RWPE1 (cell line): ENCODE results near the gene CCNG2.
"Not testable (repeated sequence)": the region's sequence is repeated elsewhere in the genome, so short reads cannot be mapped to it uniquely, and the experiment has no call there.

Source experiments
- CTCF ChIA-PET: fragments of 350-600 bp; sonication (Branson Sonifier 250); formaldehyde crosslinking; extraction: SDS; loops from one replicate; lab custom pipeline; 2021; lab: Yijun Ruan, JAX
- POLR2A ChIA-PET: fragments of 400-600 bp; formaldehyde crosslinking; extraction: SDS; loops from one replicate; lab custom pipeline; 2020; ENCODE audit warnings: antibody characterized with exemption; ENCODE audit not compliant: low non-redundant PET; lab: Yijun Ruan, JAX
- DNase-seq: peaks from one replicate; pipeline ENCODE4 v3.0.0; 2012; ENCODE audit warnings: low spot score
- H3K27ac ChIP-seq: fragments of 450-650 bp; 2 replicates; pipeline ENCODE4 v1.5.1; 2017
- TF ChIP-seq, protein P1 (sequence below): fragments of 450-650 bp; conservative IDR thresholded peaks from 2 replicates; pipeline ENCODE4 v1.5.1; 2017; ENCODE audit warnings: low read depth, mild to moderate bottlenecking

CCNG2 gene

GRCh38 chr4:77127837-77128621 is 29.0 kb upstream of the CCNG2 start:
- POLR2A ChIA-PET = no interaction called here
- TF ChIP-seq, protein P1, sequence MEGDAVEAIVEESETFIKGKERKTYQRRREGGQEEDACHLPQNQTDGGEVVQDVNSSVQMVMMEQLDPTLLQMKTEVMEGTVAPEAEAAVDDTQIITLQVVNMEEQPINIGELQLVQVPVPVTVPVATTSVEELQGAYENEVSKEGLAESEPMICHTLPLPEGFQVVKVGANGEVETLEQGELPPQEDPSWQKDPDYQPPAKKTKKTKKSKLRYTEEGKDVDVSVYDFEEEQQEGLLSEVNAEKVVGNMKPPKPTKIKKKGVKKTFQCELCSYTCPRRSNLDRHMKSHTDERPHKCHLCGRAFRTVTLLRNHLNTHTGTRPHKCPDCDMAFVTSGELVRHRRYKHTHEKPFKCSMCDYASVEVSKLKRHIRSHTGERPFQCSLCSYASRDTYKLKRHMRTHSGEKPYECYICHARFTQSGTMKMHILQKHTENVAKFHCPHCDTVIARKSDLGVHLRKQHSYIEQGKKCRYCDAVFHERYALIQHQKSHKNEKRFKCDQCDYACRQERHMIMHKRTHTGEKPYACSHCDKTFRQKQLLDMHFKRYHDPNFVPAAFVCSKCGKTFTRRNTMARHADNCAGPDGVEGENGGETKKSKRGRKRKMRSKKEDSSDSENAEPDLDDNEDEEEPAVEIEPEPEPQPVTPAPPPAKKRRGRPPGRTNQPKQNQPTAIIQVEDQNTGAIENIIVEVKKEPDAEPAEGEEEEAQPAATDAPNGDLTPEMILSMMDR = no peak
- no peak for DNase-seq
- no peak overlapping the region for H3K27ac ChIP-seq
- CTCF ChIA-PET = no interaction called here

DNA sequence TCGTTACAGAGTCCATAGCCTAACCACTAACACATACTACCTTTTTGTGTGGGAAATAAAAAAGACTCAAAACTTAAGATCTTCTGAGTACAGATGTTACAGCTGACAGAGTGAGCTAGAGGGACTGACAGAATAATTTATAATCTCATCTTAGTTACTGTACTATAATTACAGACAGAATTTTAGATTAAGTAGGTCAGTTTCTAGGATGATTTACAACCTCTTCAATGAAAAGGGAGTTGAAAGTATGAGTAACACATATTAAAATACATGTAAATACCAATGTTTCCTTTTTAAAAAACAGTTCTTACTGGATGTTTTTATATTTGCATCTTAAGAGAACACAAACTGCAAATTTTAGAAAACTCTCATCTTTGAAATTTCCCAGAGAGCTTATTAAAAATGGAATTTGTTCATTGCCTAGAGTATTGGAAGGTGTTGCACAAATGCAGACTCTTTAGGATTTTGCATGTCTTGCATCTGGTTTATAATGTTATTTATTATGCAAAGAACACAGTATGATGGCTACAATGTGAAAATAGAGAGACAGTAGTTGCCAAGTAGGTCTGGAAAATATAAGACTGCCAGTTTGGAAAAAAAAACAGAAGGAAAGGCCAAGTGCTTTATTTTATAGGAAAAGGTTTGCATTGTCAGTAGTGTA is 24.2 kb upstream of the CCNG2 start:
- H3K27ac ChIP-seq = no peak overlapping the region
- ChIA-PET POLR2A (no interaction called here), CTCF (interaction anchor here (1.1 to 1.3 kb wide), 2 partner anchors 10 to 28 kb away, joined by 3 read pairs; no protein-coding TSS in a partner anchor)
- TF ChIP-seq, protein P1 = no peak
- no peak for DNase-seq

DNA sequence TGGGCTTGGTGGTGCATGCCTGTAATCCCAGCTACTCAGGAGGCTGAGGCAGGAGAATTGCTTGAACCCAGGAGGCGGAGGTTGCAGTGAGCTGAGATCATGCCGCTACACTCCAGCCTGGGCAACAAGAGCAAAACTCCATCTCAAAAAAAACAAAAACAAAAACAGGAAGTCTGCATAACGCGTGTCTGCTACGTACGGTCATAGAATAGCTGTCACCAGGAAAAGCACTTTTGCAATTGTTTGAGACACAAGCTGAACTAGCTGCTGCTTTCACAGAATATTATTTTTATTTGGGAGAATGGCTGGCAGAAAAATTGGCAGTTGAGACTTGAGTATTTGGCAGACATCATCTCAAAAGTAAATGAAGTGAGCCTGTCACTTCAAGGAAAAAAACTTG is 19.6 kb upstream of the CCNG2 start:
- POLR2A ChIA-PET, H3K27ac ChIP-seq, DNase-seq: not testable (repeated sequence)
- CTCF ChIA-PET = interaction anchor here (1.1 kb wide), 1 partner anchor 43 kb away, joined by 3 read pairs; no protein-coding TSS in a partner anchor

DNA sequence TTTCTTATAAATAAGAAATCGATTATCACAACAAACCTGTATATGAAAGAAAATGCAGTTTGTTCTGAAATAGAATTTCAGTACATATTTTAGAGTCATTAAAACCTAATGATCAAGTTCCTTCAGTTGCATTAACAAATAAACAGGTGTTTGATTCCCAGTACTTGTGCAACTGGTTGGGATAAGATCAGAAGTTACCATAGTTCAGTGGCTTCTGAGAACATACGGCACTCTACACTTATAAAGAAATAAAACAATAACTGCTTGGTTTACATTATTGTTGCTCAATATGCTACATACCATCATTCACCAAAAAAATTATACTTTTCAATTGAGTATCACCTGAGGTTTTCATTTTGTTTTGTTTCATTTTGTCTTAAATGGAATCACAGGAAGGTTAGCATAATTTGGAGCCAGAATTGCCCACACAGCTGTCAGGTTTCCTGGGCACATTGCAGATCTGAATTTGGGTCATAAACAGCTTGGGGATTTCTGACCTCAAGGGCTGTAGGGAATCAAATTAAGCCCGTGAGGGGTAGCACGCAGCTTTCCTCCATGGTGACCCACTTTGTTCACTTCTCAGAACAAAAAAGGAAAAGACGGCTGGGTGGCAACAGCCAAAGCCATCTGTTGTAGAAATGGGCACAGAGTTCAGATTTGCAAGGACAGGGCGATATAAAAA is 14.9 kb upstream of the CCNG2 start:
- H3K27ac ChIP-seq = no peak overlapping the region
- POLR2A ChIA-PET = no interaction called here
- no peak for DNase-seq
- CTCF ChIA-PET = interaction anchor here (0.7 to 0.9 kb wide), 2 partner anchors 47 to 102 kb away, joined by 3 read pairs; no protein-coding TSS in a partner anchor
- TF ChIP-seq, protein P1 = no peak

- POLR2A ChIA-PET = no interaction called here
- DNase-seq = no peak
- CTCF ChIA-PET = interaction anchor here (0.6 to 0.9 kb wide), 3 partner anchors 46 to 102 kb away, joined by 3 read pairs; no protein-coding TSS in a partner anchor
- H3K27ac ChIP-seq = no peak overlapping the region
- TF ChIP-seq, protein P1 = no peak
These were observed 14.4 kb upstream of the CCNG2 start for GRCh38 chr4:77142646-77143028.

DNA sequence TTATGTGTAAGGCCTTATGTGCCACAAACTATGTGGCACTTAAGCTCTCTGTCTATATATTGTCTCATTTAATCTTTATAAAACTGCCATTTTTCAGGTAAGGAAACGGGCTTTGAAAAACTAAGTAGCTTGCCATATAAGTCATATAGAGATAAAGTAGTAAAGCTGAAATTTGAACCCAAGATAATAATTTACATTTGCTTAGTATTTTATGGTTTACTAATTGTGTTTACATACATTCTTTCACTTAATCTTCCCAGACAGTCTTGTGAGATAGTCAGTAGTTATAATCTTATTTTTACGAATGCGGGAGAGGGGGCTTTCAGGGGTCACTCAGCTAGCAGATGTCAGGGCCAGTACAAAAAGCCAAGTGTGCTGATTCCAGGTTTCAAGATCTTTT is 13.9 kb upstream of the CCNG2 start:
- no peak for DNase-seq
- ChIA-PET POLR2A (no interaction called here), CTCF (interaction anchor here (0.6 to 0.9 kb wide), 2 partner anchors 98 to 103 kb away, joined by 3 read pairs; no protein-coding TSS in a partner anchor)
- H3K27ac ChIP-seq = no peak overlapping the region
- TF ChIP-seq, protein P1 = no peak
